Measurements from ENCODE around the gene SPAG16. TPM values are rescaled to one million over a fixed set of nuclear protein-coding genes. Genes with fewer than 3 reads are reported as not detected.

The SPAG16 gene
- total and polyA plus RNA-seq, 2 donors (not counting 1 experiment from before 2014, with no cell fraction given): 3.4 to 8.6 TPM

GRCh38 chr2:214117054-214117453 is 832.8 kb downstream of the SPAG16 start:
- Histone ChIP-seq H3K9me3 (ENCODE audit: control extremely low read depth in 1 of 3, control insufficient read depth in 2 of 3, insufficient read depth in 1 of 3, low read length in 2 of 3) (peaks cover 0 to 14% (median 7%) of the 10 kb centered on the region in 3 donors), H3K27ac (ENCODE audit: low read length in 2 of 2) (no peak overlapping the region), H3K4me2 (replicated peaks; ENCODE audit: low read depth, low read length, poor library complexity, severe bottlenecking) (no peak overlapping the region), H3K36me3 (replicated peaks in 1 of 2; ENCODE audit: control extremely low read depth in 1 of 2, control insufficient read depth in 1 of 2, extremely low read depth in 1 of 2, insufficient read depth in 2 of 2, low read length in 1 of 2) (no peaks in the 10 kb centered on the region), H2AFZ (ENCODE audit: insufficient read depth, low read depth, low read length, poor library complexity, severe bottlenecking) (no peak overlapping the region), H4K20me1 (ENCODE audit: control insufficient read depth, insufficient read depth, low read length, poor library complexity, severe bottlenecking) (no peaks in the 10 kb centered on the region), H3K4me1 (ENCODE audit: control insufficient read depth in 2 of 2, insufficient read depth in 2 of 2, low read length in 2 of 2) (no peaks in the 10 kb centered on the region), H3K79me2 (ENCODE audit: control insufficient read depth, insufficient read depth, low read length) (no peaks in the 10 kb centered on the region), H3K27me3 (replicated peaks in 1 of 4; ENCODE audit: control extremely low read depth in 1 of 4, control insufficient read depth in 3 of 4, insufficient read depth in 4 of 4, low read length in 3 of 4) (no peaks in the 10 kb centered on the region), H3K9ac (ENCODE audit: low read length) (no peak overlapping the region), H3K4me3 (ENCODE audit: control extremely low read depth in 1 of 5, extremely low read depth in 1 of 5, insufficient read depth in 1 of 5, low read depth in 2 of 5, low read length in 4 of 5) (no peak overlapping the region)
- ATAC-seq (ENCODE audit: low read depth) (no peak), DNase-seq (no peak)
- Mint-ChIP-seq H3K4me1 (no peaks in the 10 kb centered on the region), H3K27me3 (no peaks in the 10 kb centered on the region), H3K27ac (no peak overlapping the region), H3K9me3 (ENCODE audit: insufficient read depth) (peaks cover 7% of the 10 kb centered on the region), H3K4me3 (no peak overlapping the region)
- ChIA-PET CTCF (no interaction called here), POLR2A (no interaction called here)
- intact Hi-C loops (cut with micrococcal nuclease): no loop called here
- TF ChIP-seq CTCF (IDR thresholded peaks at IDR 0.05): no peak
- TF ChIP-seq EZH2 (IDR thresholded peaks at IDR 0.05; ENCODE audit: borderline replicate concordance, insufficient read depth, low read depth, low read length, poor library complexity, severe bottlenecking): no peak

GRCh38 chr2:214126135-214126534 is 841.9 kb downstream of the SPAG16 start:
- 88% methylated on average over 4 of the region's 6 CpGs for WGBS (ENCODE audit: insufficient coverage)
- Histone ChIP-seq H3K27me3 (replicated peaks in 1 of 4; ENCODE audit: control extremely low read depth in 1 of 4, control insufficient read depth in 3 of 4, insufficient read depth in 4 of 4, low read length in 3 of 4) (no peaks in the 10 kb centered on the region), H3K79me2 (ENCODE audit: control insufficient read depth, insufficient read depth, low read length) (no peaks in the 10 kb centered on the region), H3K4me2 (replicated peaks; ENCODE audit: low read depth, low read length, poor library complexity, severe bottlenecking) (no peak overlapping the region), H3K4me3 (ENCODE audit: control extremely low read depth in 1 of 5, extremely low read depth in 1 of 5, insufficient read depth in 1 of 5, low read depth in 2 of 5, low read length in 4 of 5) (no peak overlapping the region), H3K9me3 (ENCODE audit: control extremely low read depth in 1 of 3, control insufficient read depth in 2 of 3, insufficient read depth in 1 of 3, low read length in 2 of 3) (no peaks in the 10 kb centered on the region), H3K27ac (ENCODE audit: low read length in 2 of 2) (no peak overlapping the region), H3K9ac (ENCODE audit: low read length) (no peak overlapping the region), H4K20me1 (ENCODE audit: control insufficient read depth, insufficient read depth, low read length, poor library complexity, severe bottlenecking) (no peaks in the 10 kb centered on the region), H3K36me3 (replicated peaks in 1 of 2; ENCODE audit: control extremely low read depth in 1 of 2, control insufficient read depth in 1 of 2, extremely low read depth in 1 of 2, insufficient read depth in 2 of 2, low read length in 1 of 2) (no peaks in the 10 kb centered on the region), H2AFZ (ENCODE audit: insufficient read depth, low read depth, low read length, poor library complexity, severe bottlenecking) (no peak overlapping the region), H3K4me1 (ENCODE audit: control insufficient read depth in 2 of 2, insufficient read depth in 2 of 2, low read length in 2 of 2) (no peaks in the 10 kb centered on the region)
- no peak for TF ChIP-seq EZH2 (IDR thresholded peaks at IDR 0.05; ENCODE audit: borderline replicate concordance, insufficient read depth, low read depth, low read length, poor library complexity, severe bottlenecking)
- TF ChIP-seq CTCF (IDR thresholded peaks at IDR 0.05): no peak
- ATAC-seq (ENCODE audit: low read depth) (no peak), DNase-seq (no peak)
- ChIA-PET CTCF (no interaction called here), POLR2A (no interaction called here)
- Mint-ChIP-seq H3K9me3 (ENCODE audit: insufficient read depth) (no peaks in the 10 kb centered on the region), H3K27ac (no peak overlapping the region), H3K27me3 (no peaks in the 10 kb centered on the region), H3K4me3 (no peak overlapping the region), H3K4me1 (no peaks in the 10 kb centered on the region)
- intact Hi-C loops (cut with micrococcal nuclease): no loop called here

Data from B cell (primary cell).